PC-9 (cell line): Measurements from ENCODE around the gene MCTP1.

Experiments used
- EZH2 ChIP-seq: fragments of 200-600 bp; sonication (generic); IDR thresholded peaks from 2 replicates; pipeline ENCODE4 v1.8.0; 2017; ENCODE audit warnings: antibody characterized with exemption, low read depth
- TF ChIP-seq, protein P1 (sequence below): fragments of 200-600 bp; sonication (generic); conservative IDR thresholded peaks from 2 replicates; pipeline ENCODE4 v1.6.1; 2017; ENCODE audit warnings: mixed run types, antibody characterized with exemption, mild to moderate bottlenecking, moderate library complexity

DNA sequence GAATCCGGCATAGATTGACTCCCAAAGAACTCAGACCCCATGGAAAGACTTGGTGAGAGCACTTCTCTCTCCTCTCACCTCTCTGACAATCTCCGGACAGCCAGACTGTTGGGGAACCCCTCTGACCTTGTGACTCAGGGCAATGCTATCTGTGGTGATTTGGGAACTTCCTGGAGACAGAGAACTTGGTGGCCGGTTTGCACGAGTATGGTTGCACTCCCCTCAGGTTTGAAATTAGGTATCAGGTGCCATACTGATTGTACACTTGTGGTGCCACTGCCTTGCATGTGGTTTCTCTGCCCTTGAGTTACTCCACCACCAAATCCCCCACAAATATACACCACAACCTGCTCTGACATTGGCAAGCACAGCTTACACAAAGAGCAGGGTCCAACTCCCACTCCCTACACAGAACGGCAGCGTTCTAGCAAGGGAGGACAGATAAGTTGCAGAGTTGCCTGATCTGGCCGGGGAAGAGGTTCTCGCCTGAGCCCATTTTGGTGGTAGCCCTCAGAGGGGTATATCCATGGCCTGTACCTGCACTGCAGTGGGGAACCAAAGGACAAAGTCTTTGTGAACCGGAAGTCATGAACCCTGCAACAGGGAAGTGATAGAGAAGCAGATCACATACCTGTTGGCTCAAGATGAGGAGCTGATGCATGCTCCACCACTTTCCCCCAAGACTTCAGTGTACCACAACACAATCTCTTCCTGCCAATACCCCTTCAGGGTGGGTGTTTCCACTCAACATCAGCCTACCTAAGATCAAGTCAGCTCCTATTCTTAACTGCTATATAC is 255.1 kb downstream of the MCTP1 start:
- TF ChIP-seq, protein P1, sequence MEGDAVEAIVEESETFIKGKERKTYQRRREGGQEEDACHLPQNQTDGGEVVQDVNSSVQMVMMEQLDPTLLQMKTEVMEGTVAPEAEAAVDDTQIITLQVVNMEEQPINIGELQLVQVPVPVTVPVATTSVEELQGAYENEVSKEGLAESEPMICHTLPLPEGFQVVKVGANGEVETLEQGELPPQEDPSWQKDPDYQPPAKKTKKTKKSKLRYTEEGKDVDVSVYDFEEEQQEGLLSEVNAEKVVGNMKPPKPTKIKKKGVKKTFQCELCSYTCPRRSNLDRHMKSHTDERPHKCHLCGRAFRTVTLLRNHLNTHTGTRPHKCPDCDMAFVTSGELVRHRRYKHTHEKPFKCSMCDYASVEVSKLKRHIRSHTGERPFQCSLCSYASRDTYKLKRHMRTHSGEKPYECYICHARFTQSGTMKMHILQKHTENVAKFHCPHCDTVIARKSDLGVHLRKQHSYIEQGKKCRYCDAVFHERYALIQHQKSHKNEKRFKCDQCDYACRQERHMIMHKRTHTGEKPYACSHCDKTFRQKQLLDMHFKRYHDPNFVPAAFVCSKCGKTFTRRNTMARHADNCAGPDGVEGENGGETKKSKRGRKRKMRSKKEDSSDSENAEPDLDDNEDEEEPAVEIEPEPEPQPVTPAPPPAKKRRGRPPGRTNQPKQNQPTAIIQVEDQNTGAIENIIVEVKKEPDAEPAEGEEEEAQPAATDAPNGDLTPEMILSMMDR, result no peak
- TF ChIP-seq EZH2, result no peak
